Measurements from ENCODE around the gene PPP1R14D.

GRCh38 chr15:40826423-40827075 is 2.0 kb downstream of the PPP1R14D start:
- no peak for TF ChIP-seq CTCF (conservative IDR thresholded peaks at IDR 0.05; ENCODE audit: low read length)
- TF ChIP-seq EZH2phosphoT487 (IDR thresholded peaks at IDR 0.05; ENCODE audit: borderline replicate concordance), result no peak
